Measurements from ENCODE around the gene SND1.

Gene SND1

DNA sequence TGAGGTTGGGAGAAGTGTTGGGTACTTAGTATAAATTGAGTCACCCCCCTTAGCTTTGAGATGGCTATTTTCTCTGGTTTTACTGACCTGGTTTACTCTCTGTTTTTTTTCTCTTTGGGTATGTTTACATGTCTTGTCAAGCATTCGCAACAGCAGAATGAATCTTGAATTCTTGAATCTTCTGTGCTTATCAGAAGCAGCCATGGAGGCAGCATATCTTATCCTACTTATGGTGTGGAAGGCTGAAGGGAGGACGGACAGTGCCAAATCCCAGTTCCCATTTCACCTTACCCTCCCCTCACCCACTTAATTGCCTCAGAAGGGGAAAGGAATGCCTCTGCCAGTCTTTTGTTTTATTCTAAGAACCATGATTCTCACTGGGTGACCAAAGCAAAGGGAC lies 3.7 kb downstream of the SND1 start:
- TF ChIP-seq, protein P1, sequence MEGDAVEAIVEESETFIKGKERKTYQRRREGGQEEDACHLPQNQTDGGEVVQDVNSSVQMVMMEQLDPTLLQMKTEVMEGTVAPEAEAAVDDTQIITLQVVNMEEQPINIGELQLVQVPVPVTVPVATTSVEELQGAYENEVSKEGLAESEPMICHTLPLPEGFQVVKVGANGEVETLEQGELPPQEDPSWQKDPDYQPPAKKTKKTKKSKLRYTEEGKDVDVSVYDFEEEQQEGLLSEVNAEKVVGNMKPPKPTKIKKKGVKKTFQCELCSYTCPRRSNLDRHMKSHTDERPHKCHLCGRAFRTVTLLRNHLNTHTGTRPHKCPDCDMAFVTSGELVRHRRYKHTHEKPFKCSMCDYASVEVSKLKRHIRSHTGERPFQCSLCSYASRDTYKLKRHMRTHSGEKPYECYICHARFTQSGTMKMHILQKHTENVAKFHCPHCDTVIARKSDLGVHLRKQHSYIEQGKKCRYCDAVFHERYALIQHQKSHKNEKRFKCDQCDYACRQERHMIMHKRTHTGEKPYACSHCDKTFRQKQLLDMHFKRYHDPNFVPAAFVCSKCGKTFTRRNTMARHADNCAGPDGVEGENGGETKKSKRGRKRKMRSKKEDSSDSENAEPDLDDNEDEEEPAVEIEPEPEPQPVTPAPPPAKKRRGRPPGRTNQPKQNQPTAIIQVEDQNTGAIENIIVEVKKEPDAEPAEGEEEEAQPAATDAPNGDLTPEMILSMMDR (IDR thresholded peaks at IDR 0.05; ENCODE audit: insufficient read depth, low read length, poor library complexity, severe bottlenecking): no peak
- no peak for TF ChIP-seq EZH2phosphoT487 (conservative IDR thresholded peaks at IDR 0.05; ENCODE audit: low read length)
- Histone ChIP-seq H3K9me2 (replicated peaks; ENCODE audit: insufficient read depth, low read length) (no peaks in the 10 kb centered on the region), H3K4me2 (ENCODE audit: low read depth, low read length, poor library complexity, severe bottlenecking) (no peak overlapping the region), H3K27me3 (ENCODE audit: low read length) (no peaks in the 10 kb centered on the region), H3K36me3 (ENCODE audit: low read length) (peaks cover 4% of the 10 kb centered on the region; the same call in 1 of the 2 replicates), H3K27ac (ENCODE audit: low read depth, low read length) (no peak overlapping the region), H4K20me1 (ENCODE audit: low read depth, low read length) (peaks cover 24% of the 10 kb centered on the region), H3F3A (ENCODE audit: insufficient read depth) (no peaks in the 10 kb centered on the region), H3K9me3 (ENCODE audit: insufficient read depth, low read length) (no peaks in the 10 kb centered on the region), H3K4me3 (ENCODE audit: insufficient read depth, low read length, poor library complexity, severe bottlenecking) (no peak overlapping the region), H2AFZ (ENCODE audit: low read depth, low read length, severe bottlenecking) (no peak overlapping the region), H3K9ac (ENCODE audit: low read length) (no peak overlapping the region), H3K79me2 (ENCODE audit: insufficient read depth, low read length) (peaks cover 87% of the 10 kb centered on the region)

DNA sequence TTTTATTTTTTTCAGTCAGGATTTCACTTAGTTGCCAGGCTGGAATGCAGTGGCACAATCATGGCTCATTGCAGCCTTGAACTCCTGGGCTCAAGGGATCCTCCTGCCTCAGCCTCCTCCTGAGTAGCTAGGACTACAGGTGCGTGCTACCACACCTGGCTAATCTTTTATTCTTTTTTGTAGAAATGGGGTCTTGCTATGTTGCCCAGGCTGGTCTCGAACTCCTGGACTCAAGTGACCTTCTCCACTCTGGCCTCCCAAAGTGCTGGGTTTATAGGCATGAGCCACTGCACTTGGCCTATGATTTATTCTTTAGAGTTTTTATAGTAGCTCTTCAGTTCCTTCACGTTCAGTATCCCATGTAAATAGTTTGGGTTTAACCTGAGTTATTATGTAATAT lies 5.5 kb downstream of the SND1 start:
- Histone ChIP-seq H3K9ac (ENCODE audit: low read length) (no peak overlapping the region), H2AFZ (ENCODE audit: low read depth, low read length, severe bottlenecking) (no peak overlapping the region), H3K4me3 (ENCODE audit: insufficient read depth, low read length, poor library complexity, severe bottlenecking) (no peak overlapping the region), H3F3A (ENCODE audit: insufficient read depth) (no peaks in the 10 kb centered on the region), H4K20me1 (ENCODE audit: low read depth, low read length) (peaks cover 31% of the 10 kb centered on the region), H3K36me3 (ENCODE audit: low read length) (peaks cover 11% of the 10 kb centered on the region; the same call in 1 of the 2 replicates), H3K27me3 (ENCODE audit: low read length) (no peaks in the 10 kb centered on the region), H3K4me2 (ENCODE audit: low read depth, low read length, poor library complexity, severe bottlenecking) (no peak overlapping the region), H3K79me2 (ENCODE audit: insufficient read depth, low read length) (peaks cover 100% of the 10 kb centered on the region), H3K9me2 (replicated peaks; ENCODE audit: insufficient read depth, low read length) (no peaks in the 10 kb centered on the region), H3K9me3 (ENCODE audit: insufficient read depth, low read length) (no peaks in the 10 kb centered on the region), H3K27ac (ENCODE audit: low read depth, low read length) (no peak overlapping the region)
- TF ChIP-seq EZH2phosphoT487 (conservative IDR thresholded peaks at IDR 0.05; ENCODE audit: low read length): no peak
- TF ChIP-seq, protein P1 (IDR thresholded peaks at IDR 0.05; ENCODE audit: insufficient read depth, low read length, poor library complexity, severe bottlenecking): no peak

DNA sequence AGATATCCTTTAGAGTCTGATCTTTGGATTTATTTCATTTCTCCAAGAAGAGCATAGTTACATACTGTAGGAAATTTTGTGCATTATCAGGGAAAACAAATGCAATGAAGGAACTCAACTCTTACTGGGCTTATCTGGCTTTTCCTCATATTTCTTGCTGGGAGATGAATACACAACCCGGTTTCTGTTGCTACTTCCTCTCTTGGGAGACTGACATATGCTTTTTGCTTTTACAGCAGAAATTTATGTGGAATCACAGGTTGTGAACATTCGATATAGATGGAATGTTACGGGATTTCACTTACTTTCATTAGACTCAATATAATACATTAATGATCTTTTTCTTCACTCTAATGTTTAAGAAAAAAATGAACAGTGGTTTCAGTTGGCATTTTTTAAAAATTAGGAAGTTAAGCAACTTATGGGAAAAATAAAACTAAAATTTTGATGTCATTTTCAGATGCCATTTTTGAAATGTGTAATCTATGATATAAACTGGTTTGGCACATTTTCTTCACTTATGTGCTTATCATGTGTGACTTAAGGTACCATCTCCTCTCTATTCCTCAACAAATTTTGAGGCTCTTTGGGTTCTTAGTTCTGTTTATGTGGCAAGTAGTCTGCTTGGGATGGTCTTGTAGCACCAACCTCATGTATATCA lies 7.1 kb downstream of the SND1 start:
- no peaks in the 10 kb centered on the region for H3K9me3 ChIP-seq (ENCODE audit: insufficient read depth, low read length)
- no peak overlapping the region for H3K9ac ChIP-seq (ENCODE audit: low read length)
- peaks cover 100% of the 10 kb centered on the region for H3K79me2 ChIP-seq (ENCODE audit: insufficient read depth, low read length)
- no peaks in the 10 kb centered on the region for H3K9me2 ChIP-seq (replicated peaks; ENCODE audit: insufficient read depth, low read length)
- no peaks in the 10 kb centered on the region for H3F3A ChIP-seq (ENCODE audit: insufficient read depth)
- peaks cover 14% of the 10 kb centered on the region; the same call in 1 of the 2 replicates for H3K36me3 ChIP-seq (ENCODE audit: low read length)
- TF ChIP-seq, protein P1 (IDR thresholded peaks at IDR 0.05; ENCODE audit: insufficient read depth, low read length, poor library complexity, severe bottlenecking): no peak
- no peak for TF ChIP-seq EZH2phosphoT487 (conservative IDR thresholded peaks at IDR 0.05; ENCODE audit: low read length)
- H2AFZ ChIP-seq (ENCODE audit: low read depth, low read length, severe bottlenecking): no peak overlapping the region
- H4K20me1 ChIP-seq (ENCODE audit: low read depth, low read length): peaks cover 24% of the 10 kb centered on the region
- no peak overlapping the region for H3K4me2 ChIP-seq (ENCODE audit: low read depth, low read length, poor library complexity, severe bottlenecking)
- no peak overlapping the region for H3K27ac ChIP-seq (ENCODE audit: low read depth, low read length)
- H3K27me3 ChIP-seq (ENCODE audit: low read length): no peaks in the 10 kb centered on the region
- no peak overlapping the region for H3K4me3 ChIP-seq (ENCODE audit: insufficient read depth, low read length, poor library complexity, severe bottlenecking)

Measured in SU-DHL-6 (cell line).